AG04450 (cell line): ENCODE results near the gene ATXN10. TPM values are rescaled to one million over a fixed set of nuclear protein-coding genes. Genes with fewer than 3 reads are reported as not detected.

ENCODE experiments used
- CTCF ChIA-PET: fragments of 300-600, 350-600 bp; formaldehyde crosslinking; extraction: SDS; loops from one replicate; lab custom pipeline; 2022; ENCODE audit warnings: antibody characterized with exemption, inconsistent platforms; lab: Charles Lee
- POLR2A ChIA-PET: fragments of 350-600 bp; formaldehyde crosslinking; extraction: SDS; loops from one replicate; lab custom pipeline; 2021; ENCODE audit warnings: antibody characterized with exemption, inconsistent platforms; lab: Yijun Ruan, JAX
- DNase-seq: peaks from one replicate; pipeline ENCODE4 v3.0.0-alpha.2; 2011; ENCODE audit warnings: low read depth, low spot score
- H3K27ac ChIP-seq: one replicate; pipeline ENCODE4 v1.5.1; 2012; ENCODE audit warnings: low read depth, low read length, control low read depth
- H3K27me3 ChIP-seq: one replicate; pipeline ENCODE4 v1.6.0; 2012; ENCODE audit warnings: low read length; ENCODE audit not compliant: control insufficient read depth, insufficient read depth
- H3K4me3 ChIP-seq: 2 replicates; pipeline ENCODE4 v1.5.1; 2011; ENCODE audit warnings: mild to moderate bottlenecking, low read depth, low read length, control low read depth
- H3K9me3 ChIP-seq: 2 replicates; pipeline ENCODE4 v1.5.1; 2012; ENCODE audit warnings: low read length; ENCODE audit not compliant: control insufficient read depth, insufficient read depth
- CTCF ChIP-seq: IDR thresholded peaks from 2 replicates; pipeline ENCODE4 v1.5.1; 2011; ENCODE audit warnings: low read depth, low read length, control low read depth, inconsistent platforms
- polyA plus RNA-seq: library from polyadenylated mRNA; depleted of rRNA; stranded (reverse); fragments of >200 nt; gene quantifications from 2 replicates; pipeline ENCODE4 v1.2.3, GENCODE V29; 2011

The ATXN10 gene
- polyA plus RNA-seq, 1 experiment: 521 TPM

- ChIA-PET POLR2A (interaction anchor here (1.1 kb wide), 1 partner anchor 30 kb away, joined by 3 read pairs; no protein-coding TSS in a partner anchor), CTCF (no interaction called here)
- peaks cover 31% of the 10 kb centered on the region for H3K27me3 ChIP-seq
- H3K9me3 ChIP-seq: no peaks in the 10 kb centered on the region; the same call in 1 of the 2 replicates
- DNase-seq: no peak
- H3K4me3 ChIP-seq: no peak overlapping the region
- H3K27ac ChIP-seq: no peak overlapping the region
- no peak for TF ChIP-seq CTCF
These were observed 32.5 kb upstream of the ATXN10 start for GRCh38 chr22:45638834-45639746.

GRCh38 chr22:45639747-45640102 lies 31.9 kb upstream of the ATXN10 start:
- H3K27ac ChIP-seq: no peak overlapping the region
- H3K27me3 ChIP-seq: peaks cover 37% of the 10 kb centered on the region
- H3K4me3 ChIP-seq: no peak overlapping the region
- H3K9me3 ChIP-seq: no peaks in the 10 kb centered on the region; the same call in 1 of the 2 replicates
- ChIA-PET POLR2A (no interaction called here), CTCF (no interaction called here)
- TF ChIP-seq CTCF: no peak
- DNase-seq: no peak

GRCh38 chr22:45640291-45640940 lies 31.2 kb upstream of the ATXN10 start:
- no peak overlapping the region for H3K4me3 ChIP-seq
- no peak for DNase-seq
- ChIA-PET CTCF (no interaction called here), POLR2A (no interaction called here)
- TF ChIP-seq CTCF: no peak
- H3K9me3 ChIP-seq: no peaks in the 10 kb centered on the region; the same call in 1 of the 2 replicates
- no peak overlapping the region for H3K27ac ChIP-seq
- peaks cover 35% of the 10 kb centered on the region for H3K27me3 ChIP-seq

- DNase-seq: no peak
- H3K9me3 ChIP-seq: no peaks in the 10 kb centered on the region; the same call in 1 of the 2 replicates
- POLR2A ChIA-PET: no interaction called here
- no peak overlapping the region for H3K27ac ChIP-seq
- H3K27me3 ChIP-seq: peaks cover 32% of the 10 kb centered on the region
- TF ChIP-seq CTCF: no peak
- no peak overlapping the region for H3K4me3 ChIP-seq
- CTCF ChIA-PET: no interaction called here
These were observed 30.6 kb upstream of the ATXN10 start for GRCh38 chr22:45640941-45641621.
